ENCODE data around the gene ZNF407.

Gene ZNF407, protein sequence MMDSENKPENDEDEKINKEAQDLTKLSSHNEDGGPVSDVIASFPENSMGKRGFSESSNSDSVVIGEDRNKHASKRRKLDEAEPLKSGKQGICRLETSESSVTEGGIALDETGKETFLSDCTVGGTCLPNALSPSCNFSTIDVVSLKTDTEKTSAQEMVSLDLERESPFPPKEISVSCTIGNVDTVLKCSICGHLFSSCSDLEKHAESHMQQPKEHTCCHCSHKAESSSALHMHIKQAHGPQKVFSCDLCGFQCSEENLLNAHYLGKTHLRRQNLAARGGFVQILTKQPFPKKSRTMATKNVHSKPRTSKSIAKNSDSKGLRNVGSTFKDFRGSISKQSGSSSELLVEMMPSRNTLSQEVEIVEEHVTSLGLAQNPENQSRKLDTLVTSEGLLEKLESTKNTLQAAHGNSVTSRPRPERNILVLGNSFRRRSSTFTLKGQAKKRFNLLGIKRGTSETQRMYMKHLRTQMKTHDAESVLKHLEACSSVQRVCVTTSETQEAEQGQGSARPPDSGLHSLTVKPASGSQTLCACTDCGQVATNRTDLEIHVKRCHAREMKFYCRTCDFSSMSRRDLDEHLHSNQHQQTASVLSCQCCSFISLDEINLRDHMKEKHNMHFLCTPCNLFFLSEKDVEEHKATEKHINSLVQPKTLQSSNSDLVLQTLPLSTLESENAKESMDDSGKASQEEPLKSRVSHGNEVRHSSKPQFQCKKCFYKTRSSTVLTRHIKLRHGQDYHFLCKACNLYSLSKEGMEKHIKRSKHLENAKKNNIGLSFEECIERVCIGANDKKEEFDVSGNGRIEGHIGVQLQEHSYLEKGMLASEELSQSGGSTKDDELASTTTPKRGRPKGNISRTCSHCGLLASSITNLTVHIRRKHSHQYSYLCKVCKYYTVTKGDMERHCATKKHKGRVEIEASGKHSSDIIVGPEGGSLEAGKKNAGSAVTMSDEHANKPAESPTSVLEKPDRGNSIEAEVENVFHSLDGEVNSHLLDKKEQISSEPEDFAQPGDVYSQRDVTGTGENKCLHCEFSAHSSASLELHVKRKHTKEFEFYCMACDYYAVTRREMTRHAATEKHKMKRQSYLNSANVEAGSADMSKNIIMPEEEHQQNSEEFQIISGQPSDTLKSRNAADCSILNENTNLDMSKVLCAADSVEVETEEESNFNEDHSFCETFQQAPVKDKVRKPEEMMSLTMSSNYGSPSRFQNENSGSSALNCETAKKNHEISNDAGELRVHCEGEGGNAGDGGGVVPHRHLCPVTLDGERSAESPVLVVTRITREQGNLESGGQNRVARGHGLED (N-terminal part only)

DNA sequence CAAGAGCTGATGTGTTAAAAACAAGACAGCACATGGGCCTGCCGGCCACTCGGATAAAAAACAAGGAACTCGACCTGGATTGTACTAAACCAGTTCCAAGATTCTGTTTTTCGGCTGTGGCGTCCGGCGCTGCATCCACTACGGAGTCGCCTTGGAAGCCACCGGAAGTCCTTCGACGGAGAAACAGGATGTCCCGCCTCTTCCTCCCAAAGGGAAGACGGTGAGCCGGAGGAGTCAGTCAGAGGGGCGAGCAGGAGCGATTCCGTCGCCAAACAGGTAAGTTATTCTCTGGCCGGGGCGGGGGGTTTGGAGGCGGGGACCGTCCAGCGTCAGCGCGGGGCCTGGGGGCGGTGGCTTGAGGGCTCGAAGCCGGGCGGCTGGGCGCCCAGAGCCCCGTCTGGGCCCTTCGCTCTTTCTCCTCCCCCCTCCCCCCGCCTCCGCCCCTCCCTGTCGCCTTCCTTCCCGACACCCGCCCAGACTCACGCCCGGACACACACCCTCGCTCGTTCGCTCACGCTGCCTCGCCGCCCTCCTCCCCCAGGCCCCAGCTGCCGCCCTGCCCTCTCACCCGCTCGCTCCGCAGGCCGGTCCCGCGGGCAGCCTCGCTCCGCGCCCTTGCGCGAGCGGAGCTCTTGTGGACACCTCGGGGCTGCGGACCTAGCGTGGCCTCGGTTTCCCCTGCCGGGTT, at the start of gene ZNF407:
ZNF407 (plus strand) TSS at position 209 of the 688 bp plus-strand sequence. CDS start 33,150 bp downstream, outside the sequence.
- peak within 1 kb of the TSS; percentile 93 for H3K4me3 ChIP-seq (ENCODE audit: control insufficient read depth, low read depth, low read length)
- peak; percentile 90 for DNase-seq (ENCODE audit: low read depth)
- TF ChIP-seq, protein P1, sequence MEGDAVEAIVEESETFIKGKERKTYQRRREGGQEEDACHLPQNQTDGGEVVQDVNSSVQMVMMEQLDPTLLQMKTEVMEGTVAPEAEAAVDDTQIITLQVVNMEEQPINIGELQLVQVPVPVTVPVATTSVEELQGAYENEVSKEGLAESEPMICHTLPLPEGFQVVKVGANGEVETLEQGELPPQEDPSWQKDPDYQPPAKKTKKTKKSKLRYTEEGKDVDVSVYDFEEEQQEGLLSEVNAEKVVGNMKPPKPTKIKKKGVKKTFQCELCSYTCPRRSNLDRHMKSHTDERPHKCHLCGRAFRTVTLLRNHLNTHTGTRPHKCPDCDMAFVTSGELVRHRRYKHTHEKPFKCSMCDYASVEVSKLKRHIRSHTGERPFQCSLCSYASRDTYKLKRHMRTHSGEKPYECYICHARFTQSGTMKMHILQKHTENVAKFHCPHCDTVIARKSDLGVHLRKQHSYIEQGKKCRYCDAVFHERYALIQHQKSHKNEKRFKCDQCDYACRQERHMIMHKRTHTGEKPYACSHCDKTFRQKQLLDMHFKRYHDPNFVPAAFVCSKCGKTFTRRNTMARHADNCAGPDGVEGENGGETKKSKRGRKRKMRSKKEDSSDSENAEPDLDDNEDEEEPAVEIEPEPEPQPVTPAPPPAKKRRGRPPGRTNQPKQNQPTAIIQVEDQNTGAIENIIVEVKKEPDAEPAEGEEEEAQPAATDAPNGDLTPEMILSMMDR (conservative IDR thresholded peaks at IDR 0.05; ENCODE audit: control insufficient read depth, insufficient read depth, low read depth, low read length), result no peak

DNA sequence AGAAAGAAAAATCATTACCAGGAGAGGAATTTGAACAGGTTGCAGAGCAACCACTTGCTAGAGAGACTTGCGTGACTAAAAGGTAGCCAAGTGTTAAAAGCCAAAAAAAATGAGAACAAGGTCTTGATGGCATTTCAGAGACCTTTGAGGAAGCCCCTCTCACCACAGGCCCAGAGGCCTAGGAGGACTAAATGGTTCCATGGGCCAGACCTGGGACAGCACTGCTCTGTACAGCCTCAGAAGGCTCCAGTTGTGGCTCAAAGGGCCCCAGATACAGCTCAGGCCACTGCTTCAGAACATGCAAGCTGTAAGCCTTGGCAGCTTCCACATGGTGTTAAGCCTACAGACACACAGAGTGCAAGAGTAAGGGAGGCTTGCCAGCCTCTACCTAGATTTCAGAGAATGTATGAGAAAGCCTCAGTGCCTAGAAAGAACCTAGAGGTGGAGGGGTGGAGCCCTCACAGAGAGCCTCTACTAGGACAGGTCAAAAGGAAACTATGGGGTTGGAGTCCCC, 48.0 kb upstream of the ZNF407 start:
- H3K4me3 ChIP-seq (ENCODE audit: control insufficient read depth, low read depth, low read length), result no peak overlapping the region
- no peak for DNase-seq (ENCODE audit: low read depth)
- TF ChIP-seq, protein P1 (conservative IDR thresholded peaks at IDR 0.05; ENCODE audit: control insufficient read depth, insufficient read depth, low read depth, low read length), result no peak

DNA sequence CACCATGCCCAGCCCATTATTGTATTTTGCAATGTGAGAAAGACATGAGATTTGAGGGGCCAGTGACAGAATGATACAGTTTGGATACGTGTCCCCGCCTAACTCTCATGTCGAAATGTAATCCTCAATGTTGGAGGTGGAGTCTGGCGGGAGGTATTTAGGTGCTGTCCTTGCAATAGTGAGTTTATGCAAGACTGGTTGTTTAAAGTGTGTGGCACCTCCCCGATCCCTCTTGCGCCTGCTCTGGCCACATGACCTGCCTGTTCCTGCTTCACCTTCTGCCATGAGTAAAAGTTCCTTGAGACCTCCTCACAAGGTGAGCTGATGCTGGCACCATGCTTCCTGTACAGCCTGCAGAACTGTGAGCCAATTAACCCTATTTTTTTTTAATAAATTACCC, 46.8 kb upstream of the ZNF407 start:
- TF ChIP-seq, protein P1 (conservative IDR thresholded peaks at IDR 0.05; ENCODE audit: control insufficient read depth, insufficient read depth, low read depth, low read length), result no peak
- no peak overlapping the region for H3K4me3 ChIP-seq (ENCODE audit: control insufficient read depth, low read depth, low read length)
- DNase-seq (ENCODE audit: low read depth), result no peak

DNA sequence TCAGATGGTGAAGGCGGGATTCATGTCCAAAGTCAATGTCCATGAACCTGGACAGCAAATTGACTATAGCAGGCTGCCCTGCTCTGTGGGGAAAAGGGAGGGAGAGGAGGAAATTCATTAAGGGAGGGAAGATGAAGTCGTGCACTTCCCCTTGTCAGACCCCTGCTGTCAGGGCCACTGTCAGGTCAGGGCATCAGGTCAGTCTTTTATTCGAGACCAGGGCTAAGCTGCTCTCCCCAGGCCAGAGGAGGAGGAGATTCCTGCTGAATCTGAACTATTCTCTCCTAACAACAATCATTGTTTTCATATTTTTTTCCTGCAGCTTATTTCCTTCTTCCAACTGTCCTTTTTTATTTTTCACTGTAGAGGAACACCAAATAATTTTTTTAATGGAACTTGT, 46.2 kb upstream of the ZNF407 start:
- TF ChIP-seq, protein P1 (conservative IDR thresholded peaks at IDR 0.05; ENCODE audit: control insufficient read depth, insufficient read depth, low read depth, low read length), result no peak
- H3K4me3 ChIP-seq (ENCODE audit: control insufficient read depth, low read depth, low read length), result no peak overlapping the region
- DNase-seq (ENCODE audit: low read depth), result no peak

DNA sequence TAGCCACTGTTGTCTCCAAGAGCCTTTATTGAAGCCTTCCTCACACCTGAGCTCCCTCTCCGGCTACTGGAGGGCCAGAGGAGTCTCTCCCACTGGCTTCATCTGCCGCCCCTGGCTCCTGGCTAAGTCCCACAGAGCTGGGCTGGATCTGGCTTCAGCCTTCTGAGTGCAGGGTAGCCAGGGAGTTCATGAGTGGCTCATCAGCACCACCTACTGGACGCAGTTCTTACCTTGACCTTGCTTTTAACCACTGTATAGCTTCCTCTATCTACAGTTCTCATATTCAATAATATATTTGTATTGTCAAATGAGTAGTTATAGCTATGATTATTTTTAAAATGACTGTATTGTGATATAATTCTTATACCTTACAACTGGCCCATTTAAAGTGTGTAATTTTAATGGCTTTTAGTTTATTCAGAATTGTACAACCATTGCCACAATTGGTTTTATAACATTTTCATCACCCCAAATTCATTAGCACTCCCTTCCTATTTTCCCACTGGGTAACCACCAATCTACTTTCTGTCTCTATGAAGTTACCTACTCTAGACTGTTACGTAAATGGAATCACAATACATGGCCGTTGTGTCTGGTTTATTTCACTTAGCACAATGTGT, 45.6 kb upstream of the ZNF407 start:
- TF ChIP-seq, protein P1 (conservative IDR thresholded peaks at IDR 0.05; ENCODE audit: control insufficient read depth, insufficient read depth, low read depth, low read length), result peak; percentile 86
- H3K4me3 ChIP-seq (ENCODE audit: control insufficient read depth, low read depth, low read length), result no peak overlapping the region
- DNase-seq (ENCODE audit: low read depth), result peak; percentile 82

Measured in fibroblast of mammary gland (primary cell).